Panc1 (cell line): Measurements from ENCODE around the gene SPECC1L.

Experiments
- CTCF ChIP-seq: fragments of 450-650 bp; IDR thresholded peaks from 2 replicates; pipeline ENCODE4 v1.5.1; 2017; ENCODE audit warnings: mild to moderate bottlenecking
- POLR2AphosphoS5 ChIP-seq: IDR thresholded peaks from 2 replicates; pipeline ENCODE4 v1.6.1; 2012; ENCODE audit warnings: mild to moderate bottlenecking, low read depth, low read length, moderate library complexity
- REST ChIP-seq, 2 experiments: IDR thresholded peaks; 2 replicates each; pipeline ENCODE4 v1.6.1; 2011 to 2012; ENCODE audit warnings: low read depth in 2 of 2, control low read depth in 1 of 2, low read length in 1 of 2, mild to moderate bottlenecking in 1 of 2, moderate library complexity in 1 of 2; ENCODE audit not compliant: insufficient read depth in 1 of 2
- SIN3A ChIP-seq: IDR thresholded peaks from 2 replicates; pipeline ENCODE4 v1.6.1; 2012; ENCODE audit warnings: low read depth, mild to moderate bottlenecking, low read length, moderate library complexity, borderline replicate concordance; ENCODE audit not compliant: insufficient read depth
- TCF7L2 ChIP-seq: IDR thresholded peaks from 2 replicates; pipeline ENCODE4 v1.6.1; 2011; ENCODE audit warnings: mild to moderate bottlenecking, low read depth, low read length, inconsistent platforms

DNA sequence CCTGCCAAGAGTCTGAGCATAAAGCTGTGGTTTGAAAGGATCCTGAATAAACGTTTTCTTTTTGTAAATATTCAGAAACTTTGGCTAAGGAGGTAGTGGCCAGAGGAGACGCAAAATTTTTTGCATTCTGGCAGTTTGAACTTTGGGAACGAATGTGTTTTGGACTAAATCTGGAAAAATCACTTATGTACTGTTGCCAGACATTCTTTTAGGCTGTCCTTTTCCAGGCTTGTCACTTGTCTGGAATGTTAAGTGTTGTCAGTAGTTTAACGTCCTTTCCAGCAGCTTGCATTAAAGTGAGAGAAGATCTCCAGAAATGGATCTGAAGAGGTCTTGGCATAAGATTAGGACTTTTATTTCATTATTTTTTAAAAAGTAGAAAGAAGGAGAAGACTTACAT lies 18.5 kb downstream of the SPECC1L start:
- TF ChIP-seq REST (IDR thresholded peaks at IDR 0.05; ENCODE audit: insufficient read depth in 1 of 2, low read depth in 2 of 2, low read length in 1 of 2) (no peak), CTCF (no peak), SIN3A (no peak), TCF7L2 (no peak), POLR2AphosphoS5 (no peak)
